ENCODE results near the gene NUP50.

The NUP50 gene

GRCh38 chr22:45210577-45210976 lies 46.9 kb downstream of the NUP50 start:
- DNase-seq (ENCODE audit: low spot score) = no peak

GRCh38 chr22:45210991-45211390 lies 47.3 kb downstream of the NUP50 start:
- DNase-seq (ENCODE audit: low spot score) = no peak

GRCh38 chr22:45211435-45211834 lies 47.7 kb downstream of the NUP50 start:
- DNase-seq (ENCODE audit: low spot score) = no peak

GRCh38 chr22:45211848-45212247 lies 48.1 kb downstream of the NUP50 start:
- no peak for DNase-seq (ENCODE audit: low spot score)

DNA sequence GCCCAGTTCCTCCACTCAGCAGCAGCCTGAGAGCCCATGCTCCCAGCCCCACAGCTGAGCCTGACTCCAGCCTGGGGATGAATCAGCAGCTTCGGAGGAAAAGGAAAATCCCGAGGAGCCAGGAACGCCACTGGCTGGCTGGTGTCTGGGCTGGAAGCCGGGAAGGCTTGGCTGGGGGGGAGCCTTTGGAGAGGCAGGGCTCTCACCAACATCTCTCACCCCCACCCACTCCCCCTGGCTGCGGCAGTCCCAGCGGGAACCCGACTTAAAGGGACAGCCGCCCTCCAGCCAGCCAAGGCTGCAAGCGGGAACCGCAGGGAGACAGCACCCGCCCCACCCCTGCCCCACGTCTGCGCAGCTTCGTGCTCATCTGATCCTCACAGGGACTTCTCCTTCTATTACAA lies 48.6 kb downstream of the NUP50 start:
- DNase-seq (ENCODE audit: low spot score) = no peak

- no peak for DNase-seq (ENCODE audit: low spot score)
Observed at GRCh38 chr22:45212992-45213751, 49.4 kb downstream of the NUP50 start.

GRCh38 chr22:45216133-45217003 lies 52.6 kb downstream of the NUP50 start:
- no peak for DNase-seq (ENCODE audit: low spot score)

GRCh38 chr22:45217345-45217744 lies 53.6 kb downstream of the NUP50 start:
- no peak for DNase-seq (ENCODE audit: low spot score)

DNA sequence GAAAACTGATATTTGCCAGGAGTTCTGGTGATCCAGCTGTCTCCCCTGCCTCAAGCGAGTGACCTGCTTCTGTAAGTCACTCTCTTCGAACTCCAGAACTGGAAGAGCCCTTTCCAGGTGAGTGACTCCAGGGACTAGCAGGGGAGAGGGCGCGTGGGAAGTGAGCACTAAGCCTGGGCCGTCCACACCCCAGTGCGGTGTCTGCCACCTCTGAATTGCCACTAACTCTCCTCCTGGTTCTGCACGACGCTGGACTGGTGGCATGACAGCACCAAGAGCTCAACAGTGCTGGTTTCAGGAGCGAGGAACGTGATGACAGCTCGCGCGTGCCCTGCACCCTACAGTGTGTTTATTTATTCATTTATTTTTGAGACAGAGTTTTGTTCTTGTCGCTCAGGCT lies 54.1 kb downstream of the NUP50 start:
- no peak for DNase-seq (ENCODE audit: low spot score)

DNA sequence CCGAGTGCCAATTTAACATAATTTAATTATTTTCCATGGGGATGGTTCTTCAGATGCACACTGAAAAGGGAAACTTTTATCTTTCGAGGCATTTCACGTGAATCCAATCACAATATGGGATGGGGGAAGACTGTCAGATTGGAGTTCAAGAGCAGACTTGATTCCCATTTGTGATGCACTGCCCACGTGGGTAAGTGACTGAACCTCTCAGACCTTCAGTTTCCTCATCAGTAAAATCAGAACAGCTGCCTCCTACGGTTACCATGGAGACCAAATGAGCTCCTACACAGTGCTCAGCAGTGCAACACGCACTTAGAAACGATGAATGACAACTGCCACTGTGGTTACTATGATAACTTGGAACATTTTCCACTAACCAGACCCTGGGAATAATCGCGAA lies 55.3 kb downstream of the NUP50 start:
- no peak for DNase-seq (ENCODE audit: low spot score)

DNA sequence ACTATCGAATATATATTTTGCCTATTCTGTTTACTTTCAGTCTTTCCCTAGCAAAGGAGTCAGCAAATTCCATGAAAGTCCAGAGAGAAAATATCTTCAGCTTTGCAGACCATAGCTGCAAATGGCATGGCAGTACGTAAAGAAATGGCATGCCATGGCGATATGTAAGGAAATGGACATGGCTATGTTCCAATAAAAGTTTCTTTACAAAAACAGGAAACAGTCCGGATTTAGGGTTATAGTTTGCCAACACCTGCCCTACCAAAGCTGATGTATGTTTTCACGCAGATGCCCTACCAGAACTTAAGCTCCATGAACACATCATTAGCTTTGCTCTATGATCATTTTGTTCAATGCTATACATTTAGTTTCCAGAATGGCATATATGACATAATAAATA lies 57.5 kb downstream of the NUP50 start:
- no peak for DNase-seq (ENCODE audit: low spot score)

DNA sequence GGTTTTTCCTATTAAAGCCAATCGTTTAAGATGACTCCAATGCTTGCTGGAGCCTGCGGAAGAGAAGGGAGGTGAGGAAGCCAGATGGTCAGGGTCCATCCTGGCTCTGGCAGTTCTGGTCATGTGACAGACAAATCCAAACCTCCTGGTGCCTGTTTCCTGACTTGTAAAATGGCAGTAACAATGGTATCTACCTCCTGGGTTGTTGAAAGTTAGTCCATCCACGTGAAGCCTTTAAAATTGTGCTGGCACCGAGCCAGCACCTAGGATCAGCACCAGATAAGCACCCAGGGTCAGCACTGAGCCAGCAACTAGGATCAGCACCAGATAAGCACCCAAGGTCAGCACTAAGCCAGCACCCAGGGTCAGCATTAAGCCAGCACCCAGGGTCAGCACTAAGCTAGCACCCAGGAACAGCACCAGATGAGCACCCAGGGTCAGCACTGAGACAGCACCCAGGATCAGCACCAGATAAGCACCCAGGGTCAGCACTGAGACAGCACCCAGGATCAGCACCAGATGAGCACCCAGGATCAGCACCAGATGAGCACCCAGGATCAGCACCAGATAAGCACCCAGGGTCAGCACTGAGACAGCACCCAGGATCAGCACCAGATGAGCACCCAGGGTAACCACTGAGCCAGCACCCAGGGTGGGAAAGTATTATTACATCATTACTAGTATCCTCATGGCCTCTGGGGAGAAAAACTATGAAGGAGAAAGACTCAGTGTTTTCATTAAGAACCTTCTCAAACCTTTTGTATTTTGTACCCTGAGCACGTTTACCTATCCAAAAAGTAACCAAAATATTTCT lies 59.8 kb downstream of the NUP50 start:
- no peak for DNase-seq (ENCODE audit: low spot score)

DNA sequence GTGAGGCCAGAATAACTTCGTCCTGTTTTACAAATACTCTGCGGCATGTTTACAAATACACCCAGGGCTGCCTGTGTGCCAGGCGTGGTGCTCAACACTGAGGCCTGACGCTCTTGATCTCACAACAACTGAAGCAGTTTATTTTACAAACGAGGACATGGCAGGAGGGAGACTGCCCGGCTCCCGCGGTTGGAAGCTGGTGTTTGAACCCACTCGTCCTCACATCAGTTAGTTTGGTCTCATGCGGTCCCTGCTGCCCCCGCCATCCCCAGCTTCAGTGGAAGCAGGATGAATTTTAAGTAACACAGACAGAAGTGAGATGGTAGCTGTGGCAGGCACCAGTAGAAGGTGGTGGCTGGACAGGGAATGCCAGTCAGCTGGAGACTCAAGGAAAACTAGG lies 60.6 kb downstream of the NUP50 start:
- DNase-seq (ENCODE audit: low spot score) = no peak

DNA sequence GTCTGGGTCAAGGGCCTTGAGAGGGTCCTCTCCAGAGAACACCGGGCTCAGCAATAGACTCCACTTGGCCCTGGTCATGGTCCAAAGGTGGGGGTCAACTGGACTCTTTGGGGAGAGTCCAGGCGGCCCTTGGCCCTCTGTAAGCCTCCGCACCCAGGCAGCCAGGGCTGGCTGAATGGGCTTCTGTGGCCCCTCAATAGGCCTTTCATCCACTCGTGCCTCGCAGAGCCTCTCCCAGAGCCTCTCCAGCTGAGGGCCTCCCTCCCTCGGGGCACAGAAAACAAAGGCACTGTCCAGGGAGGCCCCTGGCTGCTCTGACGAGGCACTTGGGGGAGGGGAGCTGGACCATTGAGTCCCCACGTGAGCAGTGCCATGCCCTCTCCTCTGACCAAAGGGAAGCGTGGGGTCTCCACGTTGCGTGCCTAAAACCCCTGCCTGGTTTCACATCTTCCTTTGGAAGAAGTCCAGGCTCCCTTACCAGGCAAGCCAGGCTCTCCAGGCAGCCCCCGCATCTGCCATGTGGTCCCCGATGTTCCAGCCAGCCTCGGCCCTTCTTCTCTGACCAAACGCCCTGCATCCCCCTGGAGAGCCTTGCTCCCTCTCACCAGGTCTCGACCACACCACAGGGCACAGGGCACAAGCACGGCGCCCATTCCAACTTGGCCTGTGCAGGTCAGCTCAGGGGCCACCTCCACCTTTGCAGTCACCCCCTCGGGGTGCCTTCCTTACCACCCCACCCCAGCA lies 61.4 kb downstream of the NUP50 start:
- no peak for DNase-seq (ENCODE audit: low spot score)

- DNase-seq (ENCODE audit: low spot score) = no peak
Observed at GRCh38 chr22:45225732-45226502, 62.2 kb downstream of the NUP50 start.

DNA sequence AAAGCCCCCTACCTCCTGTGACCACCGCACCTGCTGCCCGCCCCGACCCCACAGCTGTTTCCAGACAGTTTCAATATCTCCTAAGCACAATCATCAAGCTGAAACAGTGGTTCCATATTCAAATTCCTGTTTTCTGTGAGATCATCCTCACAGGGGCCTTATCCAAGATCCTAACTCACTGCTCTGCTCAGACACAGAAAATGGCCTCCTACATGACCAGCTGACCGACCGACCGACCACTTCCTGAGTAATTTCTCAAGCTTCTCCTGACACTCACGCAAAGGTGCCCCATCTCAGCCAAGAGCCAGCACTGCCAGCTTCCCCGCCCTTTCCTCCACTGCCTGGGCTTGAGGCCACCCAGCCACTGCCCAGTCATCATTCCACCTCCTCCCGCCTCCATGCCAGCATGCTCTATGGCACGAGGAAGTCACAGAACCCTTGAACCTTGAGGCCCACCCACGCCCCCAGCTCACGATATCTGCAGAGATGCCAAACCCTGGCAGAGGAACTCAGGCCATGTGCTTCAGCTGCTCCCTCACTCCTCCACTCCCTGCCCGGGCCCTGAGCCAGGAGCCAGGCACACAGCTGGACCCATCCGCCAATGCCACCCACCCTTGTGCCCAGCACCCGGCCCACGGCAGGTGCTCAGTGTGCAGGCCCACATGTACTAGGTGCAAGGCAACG lies 62.9 kb downstream of the NUP50 start:
- DNase-seq (ENCODE audit: low spot score) = no peak

DNA sequence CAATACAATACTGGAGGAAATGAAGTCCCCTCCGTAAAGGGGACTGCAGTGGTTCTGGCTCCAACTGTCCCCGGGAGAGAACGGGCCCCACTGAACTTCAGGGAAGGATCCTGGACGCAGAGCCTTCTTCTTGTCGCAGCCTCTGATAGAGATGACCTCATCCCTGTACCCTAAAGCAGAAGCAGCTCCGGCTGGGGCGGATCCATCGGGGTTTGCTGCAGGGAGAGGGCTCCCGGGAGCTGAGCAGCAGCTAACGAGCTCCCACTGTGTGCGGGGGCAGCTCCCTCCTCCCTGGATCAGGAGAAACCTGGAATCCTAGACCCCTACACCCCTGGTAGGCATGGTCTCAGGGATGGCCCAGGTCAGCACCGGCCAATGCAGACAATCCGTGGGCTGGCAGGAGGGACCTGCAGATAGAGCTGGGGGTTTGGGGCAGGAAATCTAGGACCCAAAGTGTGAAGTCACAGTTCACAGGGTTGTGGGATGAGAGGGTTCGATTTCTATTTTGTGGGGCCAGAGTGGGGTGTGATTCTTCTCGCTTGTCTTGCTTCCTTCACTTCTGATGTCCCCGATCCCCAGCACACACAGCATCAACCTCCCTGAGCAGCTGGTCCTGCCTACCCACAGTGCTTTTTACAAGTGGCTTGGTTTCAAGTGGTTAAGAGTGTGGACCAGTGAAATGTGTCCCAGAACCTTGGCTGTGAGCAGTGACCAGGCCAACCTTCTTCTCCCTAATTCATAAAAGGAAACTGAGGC lies 64.1 kb downstream of the NUP50 start:
- no peak for DNase-seq (ENCODE audit: low spot score)

DNA sequence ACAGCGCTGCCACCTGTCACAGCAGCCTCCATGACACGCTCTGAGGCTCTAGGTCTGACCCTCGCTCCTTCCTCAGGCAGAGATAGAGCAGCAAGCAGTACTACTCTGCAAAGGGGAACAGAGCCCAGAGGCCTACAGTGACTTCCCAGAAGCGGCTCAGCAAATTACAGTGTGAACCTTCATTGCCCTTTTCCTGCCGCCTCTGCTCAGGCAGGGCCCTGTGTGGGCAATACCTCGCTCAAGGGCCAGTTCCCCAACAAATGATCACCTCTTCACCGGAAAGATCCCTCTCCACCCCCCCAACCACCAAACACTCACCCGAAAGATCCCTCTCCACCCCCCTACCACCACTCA lies 64.7 kb downstream of the NUP50 start:
- no peak for DNase-seq (ENCODE audit: low spot score)

GRCh38 chr22:45229181-45229580 lies 65.5 kb downstream of the NUP50 start:
- DNase-seq (ENCODE audit: low spot score) = no peak

Data from HuH-7.5 (cell line).